ENCODE measurements around the gene NEDD1.

- no peak for TF ChIP-seq CTCF (IDR thresholded peaks at IDR 0.05; ENCODE audit: low read depth, low read length)
- no peak for TF ChIP-seq POLR2A (IDR thresholded peaks at IDR 0.05; ENCODE audit: extremely low read depth, insufficient read length)
- TF ChIP-seq MAX (IDR thresholded peaks at IDR 0.05; ENCODE audit: low read depth, low read length): no peak
- no peak for TF ChIP-seq MYC (IDR thresholded peaks at IDR 0.05; ENCODE audit: low read depth, low read length)
These were observed 96.2 kb downstream of the NEDD1 start for GRCh38 chr12:97003276-97003675.

Data from NB4 (cell line).